Choroid plexus epithelial cell (primary cell): ENCODE results near the gene COG3.

Experiments
- DNase-seq: peaks from one replicate; pipeline ENCODE4 v3.0.0-alpha.2; 2010; ENCODE audit warnings: low read depth
- H3K4me3 ChIP-seq: 2 replicates; pipeline ENCODE4 v1.5.1; 2011; ENCODE audit warnings: low read depth, mild to moderate bottlenecking, control low read depth, low read length, moderate library complexity
- CTCF ChIP-seq: conservative IDR thresholded peaks from 2 replicates; pipeline ENCODE4 v1.5.1; 2011; ENCODE audit warnings: low read depth, mild to moderate bottlenecking, control low read depth, inconsistent platforms, low read length, moderate library complexity

COG3 gene

DNA sequence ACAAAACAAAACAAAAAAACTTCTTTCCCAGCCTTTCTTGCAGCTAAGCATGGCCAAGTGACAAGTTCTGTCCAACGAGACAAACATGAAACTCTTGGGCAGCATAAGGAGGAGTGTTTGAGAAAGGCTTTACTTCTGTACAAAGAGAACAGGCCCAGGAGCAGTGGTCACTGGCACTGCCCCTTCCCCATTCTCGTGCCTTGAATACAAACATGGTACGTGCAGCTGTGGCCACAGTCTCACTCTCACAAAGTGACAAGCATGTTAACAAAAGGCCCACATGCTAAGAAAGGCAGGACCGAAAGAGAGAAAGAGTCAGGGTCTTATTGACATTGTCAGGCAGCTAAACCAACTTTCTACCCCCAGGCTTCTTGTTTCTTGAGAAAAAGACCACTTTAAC is 26.8 kb upstream of the COG3 start:
- no peak for TF ChIP-seq CTCF
- no peak overlapping the region for H3K4me3 ChIP-seq
- no peak for DNase-seq

DNA sequence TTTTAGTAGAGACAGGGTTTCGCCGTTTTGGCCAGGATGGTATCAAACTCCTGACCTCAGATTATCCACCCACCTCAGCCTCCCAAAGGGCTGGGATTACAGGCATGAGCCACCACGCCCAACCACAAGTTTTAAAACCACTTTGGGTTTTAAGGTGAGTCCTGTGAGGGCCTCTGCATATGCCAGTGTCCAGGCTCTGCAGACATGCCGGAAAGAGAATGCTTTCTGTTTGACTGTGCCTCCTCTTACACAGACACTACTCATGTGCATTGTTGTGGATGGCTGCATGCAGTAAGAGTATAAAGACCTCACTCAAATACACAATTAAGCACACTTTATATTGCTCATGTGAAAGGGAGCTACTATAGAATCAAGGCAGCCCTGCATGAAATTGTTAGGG is 25.7 kb upstream of the COG3 start:
- no peak for TF ChIP-seq CTCF
- no peak for DNase-seq
- H3K4me3 ChIP-seq, result no peak overlapping the region

GRCh38 chr13:45439781-45440462 is 24.8 kb upstream of the COG3 start:
- DNase-seq, result peak; percentile 29
- H3K4me3 ChIP-seq, result no peak overlapping the region
- no peak for TF ChIP-seq CTCF

GRCh38 chr13:45441633-45442032 is 23.1 kb upstream of the COG3 start:
- peak; percentile 76 for DNase-seq
- peak; percentile 64 for TF ChIP-seq CTCF
- no peak overlapping the region for H3K4me3 ChIP-seq

GRCh38 chr13:45445053-45445452 is 19.7 kb upstream of the COG3 start:
- H3K4me3 ChIP-seq, result no peak overlapping the region
- no peak for TF ChIP-seq CTCF
- no peak for DNase-seq

GRCh38 chr13:45446181-45446580 is 18.6 kb upstream of the COG3 start:
- peak; percentile 76 for DNase-seq
- TF ChIP-seq CTCF, result no peak

DNA sequence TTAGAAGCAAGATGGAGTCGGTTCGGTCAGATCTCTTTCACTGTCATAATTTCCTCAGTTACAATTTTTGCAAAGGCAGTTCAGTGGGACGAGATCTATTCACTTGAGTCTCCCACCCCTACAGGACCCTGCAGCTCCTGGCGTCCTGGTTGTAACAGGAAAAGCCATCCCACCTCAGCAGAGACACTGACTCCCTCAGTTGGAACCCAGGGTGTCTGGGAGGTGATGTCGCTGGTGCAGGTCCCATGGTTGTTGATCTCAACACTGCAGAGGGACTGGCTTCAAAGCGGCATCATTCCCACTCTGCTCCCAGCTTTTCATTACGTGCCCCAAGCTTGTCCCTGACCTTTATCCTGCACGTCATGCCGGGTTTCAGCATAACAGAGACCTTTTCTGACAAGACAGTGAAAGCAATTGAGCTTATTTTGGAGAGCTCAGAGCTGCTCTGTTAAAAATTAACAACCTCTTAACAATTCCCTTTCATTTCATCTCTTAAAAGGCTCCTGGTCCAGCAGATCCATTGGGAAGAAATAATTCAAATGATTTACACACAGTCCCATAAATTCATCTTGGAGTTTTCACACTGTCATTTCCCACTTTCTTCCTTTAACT is 17.6 kb upstream of the COG3 start:
- no peak for TF ChIP-seq CTCF
- H3K4me3 ChIP-seq, result no peak overlapping the region
- DNase-seq, result no peak

More at GRCh38 chr13:45446181-45446580, 18.6 kb upstream of the COG3 start:
- H3K4me3 ChIP-seq, result no peak overlapping the region
